Fibroblast of lung (primary cell): ENCODE data around the gene COL19A1. TPM values are rescaled to one million over a fixed set of nuclear protein-coding genes. Genes with fewer than 3 reads are reported as not detected.

Experiments
- DNase-seq, 2 donors: peaks; one replicate each; pipeline versions ENCODE4 v3.0.0 to v3.0.0-alpha.2; 2010; ENCODE audit warnings: low read depth in 2 of 2
- H2AFZ ChIP-seq: 2 replicates; pipeline ENCODE4 v1.5.1; 2012; ENCODE audit warnings: low read length, control low read depth, inconsistent platforms
- H3K27ac ChIP-seq: 2 replicates; pipeline ENCODE4 v1.5.1; 2011; ENCODE audit warnings: low read length, control low read depth; ENCODE audit not compliant: insufficient read depth
- H3K27me3 ChIP-seq: 2 replicates; pipeline ENCODE4 v1.5.1; 2011; ENCODE audit warnings: mild to moderate bottlenecking, low read length; ENCODE audit not compliant: control insufficient read depth, insufficient read depth
- H3K36me3 ChIP-seq: 2 replicates; pipeline ENCODE4 v1.5.1; 2011; ENCODE audit warnings: low read length; ENCODE audit not compliant: control insufficient read depth, insufficient read depth
- H3K4me1 ChIP-seq: 2 replicates; pipeline ENCODE4 v1.5.1; 2011; ENCODE audit warnings: low read length; ENCODE audit not compliant: control insufficient read depth, insufficient read depth; ENCODE audit errors: extremely low read depth
- H3K4me2 ChIP-seq: 2 replicates; pipeline ENCODE4 v1.5.1; 2011; ENCODE audit warnings: low read length, control low read depth; ENCODE audit not compliant: insufficient read depth; ENCODE audit errors: extremely low read depth
- H3K4me3 ChIP-seq, 4 experiments: fragments of 200-600 bp in 1 of 4; sonication (generic) in 1 of 4; replicated peaks in 1 of 4; 2 replicates each; pipeline ENCODE4 v1.5.1; 2011 to 2016; ENCODE audit warnings: low read length in 4 of 4, low read depth in 3 of 4, mild to moderate bottlenecking in 3 of 4, control low read depth in 2 of 4, inconsistent platforms in 1 of 4, mixed read lengths in 1 of 4; ENCODE audit not compliant: insufficient read depth in 1 of 4; ENCODE audit errors: control extremely low read depth in 1 of 4
- H3K79me2 ChIP-seq: 2 replicates; pipeline ENCODE4 v1.5.1; 2012; ENCODE audit warnings: mild to moderate bottlenecking, low read length, inconsistent platforms; ENCODE audit not compliant: control insufficient read depth, insufficient read depth
- H3K9ac ChIP-seq: 2 replicates; pipeline ENCODE4 v1.5.1; 2011; ENCODE audit warnings: mild to moderate bottlenecking, low read length, control low read depth; ENCODE audit not compliant: insufficient read depth
- H3K9me3 ChIP-seq: 2 replicates; pipeline ENCODE4 v1.5.1; 2012; ENCODE audit warnings: low read depth, low read length; ENCODE audit not compliant: control insufficient read depth, insufficient read depth
- H4K20me1 ChIP-seq: 2 replicates; pipeline ENCODE4 v1.5.1; 2011; ENCODE audit warnings: low read length; ENCODE audit not compliant: control insufficient read depth, insufficient read depth; ENCODE audit errors: extremely low read depth
- CTCF ChIP-seq, 2 donors: IDR thresholded peaks in 1 of 2; conservative IDR thresholded peaks in 1 of 2; 1 replicate in 1 of 2; 2 replicates in 1 of 2; pipeline ENCODE4 v1.5.1; 2011 to 2012; ENCODE audit warnings: low read length in 2 of 2, control low read depth in 1 of 2, inconsistent platforms in 1 of 2, low read depth in 1 of 2, mild to moderate bottlenecking in 1 of 2
- EZH2 ChIP-seq: IDR thresholded peaks from 2 replicates; pipeline ENCODE4 v1.5.1; 2012; ENCODE audit warnings: low read length, control low read depth, mild to moderate bottlenecking; ENCODE audit errors: missing control alignments
- polyA plus RNA-seq, 2 donors: library from polyadenylated mRNA; depleted of rRNA in 1 of 2; stranded (reverse) in 1 of 2; unstranded in 1 of 2; fragments of >200 nt; gene quantifications; 2 replicates each; pipeline ENCODE4 v1.2.1, GENCODE V29; 2011 to 2012; ENCODE audit warnings: missing spikeins in 1 of 2
- total RNA-seq: library from RNA; depleted of rRNA; stranded (reverse); fragments of >200 nt; gene quantifications from 2 replicates; pipeline ENCODE4 v1.2.1, GENCODE V29; 2014

COL19A1 gene
- total and polyA plus RNA-seq, 2 donors (not counting 1 experiment from before 2014, with no cell fraction given): 0.01 TPM; not detected in 1

- H3K36me3 ChIP-seq: no peaks in the 10 kb centered on the region
- no peak overlapping the region for H3K9ac ChIP-seq
- no peaks in the 10 kb centered on the region for H3K79me2 ChIP-seq
- no peak for DNase-seq
- H3K4me1 ChIP-seq: no peaks in the 10 kb centered on the region
- H3K4me3 ChIP-seq: no peak overlapping the region
- no peaks in the 10 kb centered on the region for H3K9me3 ChIP-seq
- no peak overlapping the region for H3K4me2 ChIP-seq
- H3K27me3 ChIP-seq: no peaks in the 10 kb centered on the region
- H2AFZ ChIP-seq: no peak overlapping the region
- no peak overlapping the region for H3K27ac ChIP-seq
- TF ChIP-seq EZH2 (no peak), CTCF (conservative IDR thresholded peaks at IDR 0.05 in 1 of 2, IDR thresholded peaks at IDR 0.05 in 1 of 2; ENCODE audit: low read depth in 1 of 2, low read length in 2 of 2) (no peak)
- H4K20me1 ChIP-seq: no peaks in the 10 kb centered on the region
These were observed 161.9 kb downstream of the COL19A1 start for GRCh38 chr6:70028246-70028645.

- TF ChIP-seq EZH2 (no peak), CTCF (conservative IDR thresholded peaks at IDR 0.05 in 1 of 2, IDR thresholded peaks at IDR 0.05 in 1 of 2; ENCODE audit: low read depth in 1 of 2, low read length in 2 of 2) (no peak)
- no peak overlapping the region for H2AFZ ChIP-seq
- H3K4me2 ChIP-seq: no peak overlapping the region
- H3K4me1 ChIP-seq: no peaks in the 10 kb centered on the region
- DNase-seq: no peak
- H3K27me3 ChIP-seq: no peaks in the 10 kb centered on the region
- no peaks in the 10 kb centered on the region for H3K9me3 ChIP-seq
- no peaks in the 10 kb centered on the region for H3K79me2 ChIP-seq
- H3K27ac ChIP-seq: no peak overlapping the region
- no peak overlapping the region for H3K4me3 ChIP-seq
- H3K9ac ChIP-seq: no peak overlapping the region
- no peaks in the 10 kb centered on the region for H3K36me3 ChIP-seq
- H4K20me1 ChIP-seq: no peaks in the 10 kb centered on the region
These were observed 162.6 kb downstream of the COL19A1 start for GRCh38 chr6:70028926-70029325.

- DNase-seq: no peak
- Histone ChIP-seq H3K79me2 (no peaks in the 10 kb centered on the region), H2AFZ (no peak overlapping the region), H4K20me1 (no peaks in the 10 kb centered on the region), H3K4me1 (no peaks in the 10 kb centered on the region), H3K27me3 (no peaks in the 10 kb centered on the region), H3K36me3 (no peaks in the 10 kb centered on the region), H3K4me2 (no peak overlapping the region), H3K27ac (no peak overlapping the region), H3K9ac (no peak overlapping the region), H3K9me3 (no peaks in the 10 kb centered on the region), H3K4me3 (no peak overlapping the region)
- TF ChIP-seq EZH2: no peak
- no peak for TF ChIP-seq CTCF (conservative IDR thresholded peaks at IDR 0.05 in 1 of 2, IDR thresholded peaks at IDR 0.05 in 1 of 2; ENCODE audit: low read depth in 1 of 2, low read length in 2 of 2)
These were observed 167.4 kb downstream of the COL19A1 start for GRCh38 chr6:70033781-70034180.
